GM21717 (cell line): Measurements from ENCODE around the gene IFIT5.
"Not testable (repeated sequence)": the region's sequence is repeated elsewhere in the genome, so short reads cannot be mapped to it uniquely, and the experiment has no call there.

Experiments used
- ATAC-seq: cut with Tn5 transposase; IDR thresholded peaks from one replicate; pipeline ENCODE4 v1.9.1; 2021; ENCODE audit warnings: mild to moderate bottlenecking, moderate library complexity; ENCODE audit not compliant: unreplicated experiment

The IFIT5 gene

DNA sequence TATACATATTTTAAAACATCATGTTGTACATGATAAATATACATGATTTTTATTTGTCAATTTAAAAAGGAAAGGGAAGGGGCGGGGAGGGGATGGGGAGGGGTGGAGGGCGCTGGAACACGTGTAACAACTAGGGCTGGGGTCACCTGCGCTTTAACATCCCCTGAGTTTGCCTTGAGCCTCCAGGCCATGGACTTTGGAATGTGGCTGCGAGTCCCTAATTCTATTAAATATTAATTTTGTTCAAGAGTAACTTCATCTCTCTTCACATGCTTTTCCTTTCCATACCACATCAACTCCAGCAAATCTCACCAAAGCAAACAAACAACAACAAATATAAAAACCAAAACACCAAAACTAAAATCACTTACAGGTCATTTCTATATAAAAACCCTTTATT lies 10.6 kb downstream of the IFIT5 start:
- ATAC-seq: no peak

DNA sequence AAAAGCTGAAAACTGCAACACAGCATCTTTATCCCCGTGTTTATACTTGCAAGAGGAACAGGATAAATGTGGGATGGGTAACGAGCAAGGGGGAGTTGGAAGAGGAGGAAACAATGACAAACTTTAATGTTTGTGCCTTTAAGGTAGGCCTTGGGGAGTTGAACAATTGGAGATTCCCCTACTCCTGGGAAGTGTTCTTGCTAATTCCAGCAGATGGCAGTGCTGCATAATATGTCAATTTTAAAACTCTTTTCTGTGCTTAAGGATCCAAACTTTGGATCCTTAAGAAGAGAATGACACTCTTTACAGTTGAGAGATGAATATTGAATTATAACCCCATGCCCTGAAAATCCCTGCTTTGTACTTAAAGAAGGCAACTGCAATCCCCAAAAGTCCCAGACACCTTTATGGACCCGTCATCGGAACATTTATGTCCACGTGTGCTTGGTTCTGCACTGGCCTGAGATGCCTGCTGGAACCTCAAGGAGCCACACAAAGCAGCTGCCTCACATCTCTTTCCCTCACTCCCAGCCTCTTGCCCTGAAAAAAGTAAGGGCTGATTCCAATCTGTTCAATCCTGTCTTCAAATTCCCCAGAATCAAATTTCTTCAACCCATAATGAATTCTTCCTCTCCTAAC lies 12.0 kb downstream of the IFIT5 start:
- ATAC-seq: no peak

- no peak for ATAC-seq
These were observed 13.3 kb downstream of the IFIT5 start for GRCh38 chr10:89427629-89428028.

- no peak for ATAC-seq
These were observed 14.5 kb downstream of the IFIT5 start for GRCh38 chr10:89428877-89429276.

GRCh38 chr10:89431977-89432376 lies 17.6 kb downstream of the IFIT5 start:
- ATAC-seq: no peak

- ATAC-seq: no peak
These were observed 24.2 kb downstream of the IFIT5 start for GRCh38 chr10:89438525-89438924.

DNA sequence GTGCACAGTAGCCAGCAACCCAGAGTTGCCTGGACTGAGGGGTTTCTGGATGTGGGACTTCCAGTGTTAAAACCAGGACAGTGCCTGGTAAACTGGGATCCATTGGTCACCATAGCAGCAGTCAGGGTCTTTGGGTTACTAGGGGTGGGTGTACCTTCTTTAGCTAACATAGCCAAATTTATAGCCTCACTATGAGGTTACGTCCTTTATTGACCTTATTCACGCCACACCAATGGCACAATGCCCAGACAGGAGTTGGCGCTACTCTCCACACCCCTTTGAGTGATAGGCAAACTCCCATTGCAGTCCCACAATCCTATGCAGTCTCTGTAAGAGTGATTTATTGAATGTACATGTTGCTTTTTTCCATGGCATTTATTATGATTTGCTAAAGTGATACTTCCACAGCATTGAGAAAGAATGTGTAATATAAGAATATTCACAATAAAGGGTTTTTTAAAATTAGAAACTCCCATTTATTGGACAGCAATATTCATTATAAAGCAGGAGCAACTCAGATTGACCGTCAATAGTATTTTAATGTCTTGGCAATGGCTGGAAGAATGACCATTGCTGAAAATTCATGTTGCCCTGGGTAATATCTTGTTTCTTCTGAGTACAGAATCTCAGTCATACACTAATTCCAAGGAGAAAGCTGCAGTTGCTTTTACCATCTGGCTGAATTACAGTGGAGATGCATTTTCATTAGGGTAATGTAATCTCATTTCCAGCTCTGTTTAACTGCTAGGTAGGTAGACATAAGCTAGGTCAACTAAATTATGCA lies 26.1 kb downstream of the IFIT5 start:
- no peak for ATAC-seq

DNA sequence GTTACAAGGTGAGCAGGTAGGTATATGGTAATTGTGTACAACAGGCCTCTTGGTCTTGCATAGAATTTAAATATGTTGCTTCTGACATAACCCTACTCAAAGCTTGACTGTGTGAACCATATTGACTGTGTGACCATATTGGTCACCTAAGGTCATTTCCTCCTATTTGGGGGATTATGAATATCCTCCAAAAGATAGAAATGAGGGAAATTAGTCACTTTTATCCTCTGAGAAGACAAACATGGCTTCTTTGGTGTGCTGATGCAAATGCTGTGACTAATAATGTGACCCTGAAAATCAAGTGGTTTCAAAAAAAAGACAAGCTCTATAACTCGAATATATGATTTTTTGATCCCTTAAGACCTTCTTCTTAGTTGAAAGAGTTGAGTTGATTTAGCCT lies 27.9 kb downstream of the IFIT5 start:
- no peak for ATAC-seq

GRCh38 chr10:89444819-89445218 lies 30.5 kb downstream of the IFIT5 start:
- ATAC-seq: not testable (repeated sequence)

DNA sequence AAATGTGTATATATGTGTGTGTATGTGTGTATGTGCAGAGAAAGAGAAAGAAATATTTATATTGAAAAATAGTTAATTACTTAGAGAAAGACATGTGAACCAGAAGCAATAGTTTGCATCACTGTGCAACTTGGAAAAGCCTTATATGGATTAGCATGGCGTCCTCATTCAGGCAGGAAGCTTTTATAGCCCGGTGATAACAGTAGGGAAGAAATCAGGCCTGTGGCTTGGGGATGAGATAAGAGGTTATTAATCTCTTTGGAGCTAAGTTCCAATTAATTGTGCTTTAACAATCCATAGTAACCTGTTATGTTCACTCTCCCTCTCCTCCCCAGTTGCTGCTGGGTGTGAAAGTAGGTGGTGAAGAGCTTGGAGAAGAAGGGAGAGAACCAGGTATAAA lies 36.5 kb downstream of the IFIT5 start:
- no peak for ATAC-seq

GRCh38 chr10:89452193-89452592 lies 37.8 kb downstream of the IFIT5 start:
- no peak for ATAC-seq

- ATAC-seq: no peak
These were observed 40.4 kb downstream of the IFIT5 start for GRCh38 chr10:89454561-89455347.

DNA sequence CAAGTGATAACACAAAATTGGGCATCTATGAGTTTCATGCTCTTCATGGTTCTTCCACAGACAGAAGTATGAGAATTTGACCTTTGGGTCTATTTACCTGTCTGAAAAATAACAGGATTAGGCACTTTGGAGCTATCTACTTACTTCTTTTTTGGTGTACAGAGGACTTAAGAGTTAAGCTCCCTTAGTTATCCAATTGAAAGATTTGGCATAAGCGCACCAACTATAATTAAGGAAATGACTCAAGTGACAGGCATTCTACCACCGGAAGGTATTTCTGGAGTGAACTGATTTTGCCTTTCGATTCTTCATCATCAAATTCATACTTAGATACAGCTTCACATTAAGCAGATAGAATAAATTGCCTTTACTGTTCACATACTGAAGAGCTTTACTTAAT lies 43.9 kb downstream of the IFIT5 start:
- no peak for ATAC-seq

DNA sequence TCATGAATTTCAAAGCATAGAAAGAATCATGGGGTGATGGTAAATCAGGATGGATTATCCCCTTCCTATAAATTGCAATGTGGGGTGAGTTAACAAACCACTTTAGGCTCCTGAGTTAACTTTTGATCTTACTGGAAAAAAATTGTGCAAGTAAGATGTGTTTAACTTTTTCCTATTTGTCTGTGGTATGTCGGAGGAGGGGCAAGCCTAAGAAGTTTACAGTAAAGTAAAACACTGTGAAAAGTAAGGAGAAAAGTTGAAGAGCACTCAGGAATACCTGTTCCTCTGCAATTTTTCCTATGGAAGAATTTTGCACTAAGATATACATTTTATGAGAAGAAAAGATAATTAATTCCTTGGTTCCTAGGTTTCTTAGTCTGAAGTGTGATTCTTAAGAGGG lies 44.4 kb downstream of the IFIT5 start:
- ATAC-seq: no peak

- no peak for ATAC-seq
These were observed 49.6 kb downstream of the IFIT5 start for GRCh38 chr10:89463846-89464537.

- ATAC-seq: no peak
These were observed 50.8 kb downstream of the IFIT5 start for GRCh38 chr10:89465196-89465595.

DNA sequence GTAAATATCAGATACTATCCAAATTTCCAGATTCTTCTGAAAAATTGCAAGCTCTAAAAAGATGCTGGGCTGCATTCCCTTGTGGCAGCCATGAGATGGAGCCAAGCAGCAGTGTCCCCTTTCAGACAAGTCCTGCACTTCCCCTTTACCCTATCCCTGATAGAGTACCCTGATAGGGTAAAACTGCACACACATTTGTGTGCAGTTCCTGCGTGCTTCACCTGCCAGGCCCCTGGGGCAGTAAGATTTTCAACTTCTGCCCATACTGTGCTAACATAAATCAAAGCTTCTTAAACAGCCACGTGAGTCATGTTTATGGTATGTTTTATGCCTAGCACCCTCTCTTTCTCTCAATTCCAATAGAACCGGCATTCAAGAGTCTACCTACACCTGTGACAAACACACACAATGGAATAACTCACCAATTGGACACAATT lies 52.2 kb downstream of the IFIT5 start:
- ATAC-seq: no peak

DNA sequence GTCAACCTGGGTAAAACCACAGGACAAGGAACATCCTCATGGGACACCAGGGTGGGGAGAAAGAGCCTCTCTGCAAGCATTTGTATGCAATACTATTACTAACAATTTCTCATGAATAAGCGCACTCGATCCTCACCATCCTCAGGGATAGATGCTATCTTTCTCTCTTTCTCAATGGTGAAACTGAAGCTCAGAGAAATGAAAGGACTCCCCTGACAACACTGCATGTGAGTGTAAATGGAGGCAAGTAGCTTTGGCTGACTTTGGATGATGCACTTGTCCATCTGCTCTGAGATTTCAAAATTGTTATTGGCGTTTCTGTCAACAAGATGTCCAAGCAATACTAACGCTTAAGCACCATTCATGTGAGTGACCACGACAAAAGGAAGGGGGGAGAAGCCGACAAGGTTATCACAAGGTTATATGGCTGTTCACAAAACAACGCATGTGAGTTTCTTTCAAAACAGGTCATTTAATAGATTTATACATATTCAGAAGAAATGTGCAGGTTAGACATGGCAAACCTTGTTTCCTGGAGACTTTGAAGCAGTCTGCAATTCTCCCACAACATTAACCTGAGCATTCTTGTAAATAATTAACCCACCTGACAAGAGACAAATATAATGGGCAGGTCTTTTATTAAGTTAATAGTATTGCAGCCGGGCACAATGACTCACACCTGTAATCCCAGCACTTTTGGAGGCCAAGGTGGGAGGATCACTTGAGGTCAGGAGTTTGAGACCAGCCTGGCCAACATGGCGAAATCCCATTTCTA lies 54.0 kb downstream of the IFIT5 start:
- no peak for ATAC-seq

- no peak for ATAC-seq
These were observed 55.1 kb downstream of the IFIT5 start for GRCh38 chr10:89469517-89469916.
